A549 (cell line): Measurements from ENCODE around the gene CTXN1. TPM values are rescaled to one million over a fixed set of nuclear protein-coding genes. Genes with fewer than 3 reads are reported as not detected.

Source experiments
- ATAC-seq, 2 experiments: fragments of 200-7000 bp in 1 of 2; fragments of >200 bp in 1 of 2; cut with Nextera tagmentation in 1 of 2; cut with Tn5 transposase in 1 of 2; 3 replicates each; pipeline versions ENCODE4 v1.8.0 to v1.9.1; 2018 to 2020; ENCODE audit warnings: mild to moderate bottlenecking in 1 of 2, moderate library complexity in 1 of 2
- CTCF ChIA-PET: fragments of 300-600 bp; sonication (Branson Sonifier 250); formaldehyde crosslinking; extraction: SDS; loops from one replicate; lab custom pipeline; 2021; ENCODE audit warnings: antibody characterized with exemption, inconsistent platforms; lab: Yijun Ruan, JAX
- POLR2A ChIA-PET: fragments of 350-600 bp; formaldehyde crosslinking; extraction: SDS; loops from one replicate; lab custom pipeline; 2021; ENCODE audit warnings: antibody characterized with exemption, inconsistent platforms; lab: Yijun Ruan, JAX
- DNase-seq, 2 experiments: peaks; one replicate each; pipeline versions ENCODE4 v3.0.0 to v3.0.0-alpha.2; 2011 to 2016; ENCODE audit warnings: low read depth in 1 of 2, low spot score in 1 of 2
- FAIRE-seq: peaks from 2 replicates; lab custom pipeline; 2011; peaks lifted over from hg19 to GRCh38; lab: Jason Lieb, UNC
- H3K27ac ChIP-seq, 2 experiments: fragments of >200 bp; sonication (Bioruptor Twin); formaldehyde crosslinking; 3 replicates each; pipeline ENCODE4 v1.5.1; 2016 to 2017
- H3K4me1 ChIP-seq: fragments of >200 bp; sonication (Bioruptor Twin); formaldehyde crosslinking; 3 replicates; pipeline ENCODE4 v1.6.1; 2016
- H3K4me2 ChIP-seq: fragments of >200 bp; sonication (Bioruptor Twin); formaldehyde crosslinking; 3 replicates; pipeline ENCODE4 v1.6.1; 2016
- H3K4me3 ChIP-seq: fragments of >200 bp; sonication (Bioruptor Twin); formaldehyde crosslinking; 3 replicates; pipeline ENCODE4 v1.5.1; 2016
- H3K9me3 ChIP-seq: fragments of >200 bp; sonication (Bioruptor Twin); formaldehyde crosslinking; 3 replicates; pipeline ENCODE4 v1.6.1; 2016
- CBX2 ChIP-seq: fragments of 200-600 bp; sonication (generic); IDR thresholded peaks from 2 replicates; pipeline ENCODE4 v1.6.1; 2016; ENCODE audit warnings: low read depth, mild to moderate bottlenecking, borderline replicate concordance
- EHF ChIP-seq: fragments of 250-450 bp; sonication (Bioruptor Pico); IDR thresholded peaks from 2 replicates; pipeline ENCODE4 v1.5.0; 2020; ENCODE audit warnings: mild to moderate bottlenecking
- MAZ ChIP-seq: fragments of 150-350 bp; IDR thresholded peaks from 2 replicates; pipeline ENCODE4 v1.6.1; 2014; ENCODE audit warnings: antibody characterized with exemption, low read depth, low read length, borderline replicate concordance
- NR3C1 ChIP-seq: fragments of >200 bp; sonication (Bioruptor Twin); formaldehyde crosslinking; IDR thresholded peaks from 3 replicates; pipeline ENCODE4 v1.6.1; 2017
- PHF8 ChIP-seq: fragments of 200-600 bp; sonication (generic); IDR thresholded peaks from 2 replicates; pipeline ENCODE4 v1.6.1; 2016; ENCODE audit warnings: low read depth, mild to moderate bottlenecking, antibody characterized with exemption, moderate library complexity, borderline replicate concordance
- RCOR1 ChIP-seq: fragments of 150-350 bp; IDR thresholded peaks from 2 replicates; pipeline ENCODE4 v1.6.1; 2014; ENCODE audit warnings: antibody characterized with exemption, low read length, low read depth
- SREBF2 ChIP-seq: fragments of 450-650 bp; IDR thresholded peaks from 2 replicates; pipeline ENCODE4 v1.6.1; 2014; ENCODE audit warnings: mild to moderate bottlenecking, moderate library complexity
- ZC3H11A ChIP-seq: fragments of 450-650 bp; IDR thresholded peaks from 2 replicates; pipeline ENCODE4 v1.6.1; 2014; ENCODE audit warnings: antibody characterized with exemption, mild to moderate bottlenecking
- WGBS: methylation state at CpG from one replicate; pipeline ENCODE4 v1.1.6; 2017; ENCODE audit errors: missing lambda C conversion rate; 5-methylcytosine and 5-hydroxymethylcytosine counted together
- polyA plus RNA-seq, 4 experiments: library from polyadenylated mRNA; depleted of rRNA in 3 of 4; stranded (reverse); fragments of >200 nt; fragmentation: RNase III in 1 of 4; extraction: RNeasy Plus Mini Kit Qiagen cat#74134 plus additional on column Dnase treatment in 1 of 4; gene quantifications; 2 replicates in 3 of 4; 3 replicates in 1 of 4; pipeline ENCODE4 v1.2.3, GENCODE V29; 2011 to 2017

Gene CTXN1
- polyA plus RNA-seq, 2 of the 4 experiments (the other 2 are of a cell fraction): 1.2 to 9.9 TPM

DNA sequence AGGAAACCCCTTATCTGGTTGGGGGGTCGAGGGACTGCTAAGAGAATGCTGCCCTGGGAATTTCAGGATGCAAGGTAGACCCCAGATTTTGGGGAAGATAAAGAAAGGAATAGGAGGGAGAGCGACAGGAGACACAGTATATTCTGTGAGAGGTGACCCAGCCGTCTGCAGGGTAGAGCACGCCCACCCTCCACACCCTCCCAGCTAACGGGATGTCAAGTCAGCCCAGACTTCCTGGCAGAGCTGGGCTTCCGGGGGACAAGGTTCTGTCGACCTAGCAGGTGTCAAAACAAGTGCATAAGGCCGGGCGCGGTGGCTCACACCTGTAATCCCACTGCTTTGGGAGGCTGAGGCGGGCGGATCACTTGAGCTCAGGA, 51.0 kb downstream of the CTXN1 start:
- 55% methylated on average over 7 of the region's 12 CpGs for WGBS
- no peak overlapping the region; the same call in 2 of the 3 replicates for H3K4me3 ChIP-seq
- H3K4me2 ChIP-seq: peak overlapping the region; percentile 99

More for the DNA sequence above, 51.0 kb downstream of the CTXN1 start:
- no peak for FAIRE-seq
- H3K9me3 ChIP-seq: no peaks in the 10 kb centered on the region
- no peak for TF ChIP-seq NR3C1
- TF ChIP-seq EHF (CRISPR knock-in tag): no peak
- no peak for TF ChIP-seq PHF8
- TF ChIP-seq RCOR1: no peak
- no peak for TF ChIP-seq CBX2
- TF ChIP-seq MAZ: no peak
- TF ChIP-seq ZC3H11A: no peak
- TF ChIP-seq SREBF2: no peak
- CTCF ChIA-PET: interaction anchor here (1.1 to 1.9 kb wide), 4 partner anchors 13 to 70 kb away, joined by 3 to 5 read pairs (median 4); no protein-coding TSS in a partner anchor
- peak overlapping the region in 1 of 2 experiments; percentile 87; a peak in 3 of 6 replicates for H3K27ac ChIP-seq
- H3K4me1 ChIP-seq: peaks cover 27% of the 10 kb centered on the region
- no peak for DNase-seq
- POLR2A ChIA-PET: interaction anchor here (1.0 kb wide), 1 partner anchor 13 kb away, joined by 3 read pairs; the partner anchor contains the start of gene LRRC8E
- ATAC-seq: no peak

Other genes starting within 250 kb of the CTXN1 start
- gene MCEMP1, start 249.0 kb downstream of the CTXN1 start, polyA plus RNA-seq (2011; rRNA removed): 0.05 and 0.17 TPM in 2 replicates
- gene MCEMP1, start 249.0 kb downstream of the CTXN1 start, polyA plus RNA-seq (2017; fragmentation: RNase III; extraction: RNeasy Plus Mini Kit Qiagen cat#74134 plus additional on column Dnase treatment): not detected in 3 replicates
- gene TRAPPC5, start 245.3 kb downstream of the CTXN1 start, polyA plus RNA-seq (2011; rRNA removed): 23.8 and 31.6 TPM in 2 replicates
- 50.9 to 60.8 TPM (median 59.8 TPM) in 3 replicates for gene TRAPPC5, start 245.3 kb downstream of the CTXN1 start, polyA plus RNA-seq (2017; fragmentation: RNase III; extraction: RNeasy Plus Mini Kit Qiagen cat#74134 plus additional on column Dnase treatment)
- gene FCER2, start 224.0 kb downstream of the CTXN1 start, polyA plus RNA-seq (2011; rRNA removed): not detected in 2 replicates
- gene FCER2, start 224.0 kb downstream of the CTXN1 start, polyA plus RNA-seq (2017; fragmentation: RNase III; extraction: RNeasy Plus Mini Kit Qiagen cat#74134 plus additional on column Dnase treatment): not detected in 3 replicates
- gene CLEC4G, start 194.0 kb downstream of the CTXN1 start, polyA plus RNA-seq (2011; rRNA removed): not detected in 2 replicates
- gene CLEC4G, start 194.0 kb downstream of the CTXN1 start, polyA plus RNA-seq (2017; fragmentation: RNase III; extraction: RNeasy Plus Mini Kit Qiagen cat#74134 plus additional on column Dnase treatment): not detected in 3 replicates
- not detected in 2 replicates for gene CD209, start 178.6 kb downstream of the CTXN1 start, polyA plus RNA-seq (2011; rRNA removed)
- gene CD209, start 178.6 kb downstream of the CTXN1 start, polyA plus RNA-seq (2017; fragmentation: RNase III; extraction: RNeasy Plus Mini Kit Qiagen cat#74134 plus additional on column Dnase treatment): not detected in 3 replicates
- not detected in 2 replicates for gene CLEC4M, start 162.9 kb downstream of the CTXN1 start, polyA plus RNA-seq (2011; rRNA removed)
- gene CLEC4M, start 162.9 kb downstream of the CTXN1 start, polyA plus RNA-seq (2017; fragmentation: RNase III; extraction: RNeasy Plus Mini Kit Qiagen cat#74134 plus additional on column Dnase treatment): not detected in 3 replicates
- 1.1 and 1.2 TPM in 2 replicates for gene EVI5L, start 95.9 kb downstream of the CTXN1 start, polyA plus RNA-seq (2011; rRNA removed)
- 1.2 to 2.3 TPM (median 1.8 TPM) in 3 replicates for gene EVI5L, start 95.9 kb downstream of the CTXN1 start, polyA plus RNA-seq (2017; fragmentation: RNase III; extraction: RNeasy Plus Mini Kit Qiagen cat#74134 plus additional on column Dnase treatment)
- 0.04 and 0.05 TPM in 2 replicates for gene PRR36, start 51.7 kb downstream of the CTXN1 start, polyA plus RNA-seq (2011; rRNA removed)
- 0.22 to 0.35 TPM (median 0.30 TPM) in 3 replicates for gene PRR36, start 51.7 kb downstream of the CTXN1 start, polyA plus RNA-seq (2017; fragmentation: RNase III; extraction: RNeasy Plus Mini Kit Qiagen cat#74134 plus additional on column Dnase treatment)
- 4.0 and 5.3 TPM in 2 replicates for gene LRRC8E, start 37.6 kb downstream of the CTXN1 start, polyA plus RNA-seq (2011; rRNA removed)
- 3.7 to 4.8 TPM (median 4.4 TPM) in 3 replicates for gene LRRC8E, start 37.6 kb downstream of the CTXN1 start, polyA plus RNA-seq (2017; fragmentation: RNase III; extraction: RNeasy Plus Mini Kit Qiagen cat#74134 plus additional on column Dnase treatment)
- gene MAP2K7, start 22.3 kb downstream of the CTXN1 start, polyA plus RNA-seq (2011; rRNA removed): 5.5 TPM in 2 replicates
- 17.4 to 19.4 TPM (median 19.3 TPM) in 3 replicates for gene MAP2K7, start 22.3 kb downstream of the CTXN1 start, polyA plus RNA-seq (2017; fragmentation: RNase III; extraction: RNeasy Plus Mini Kit Qiagen cat#74134 plus additional on column Dnase treatment)
- 0.21 and 0.40 TPM in 2 replicates for gene TGFBR3L, start 11.3 kb downstream of the CTXN1 start, polyA plus RNA-seq (2011; rRNA removed)
- gene TGFBR3L, start 11.3 kb downstream of the CTXN1 start, polyA plus RNA-seq (2017; fragmentation: RNase III; extraction: RNeasy Plus Mini Kit Qiagen cat#74134 plus additional on column Dnase treatment): 0.70 to 1.4 TPM (median 1.2 TPM) in 3 replicates
- 8.8 and 9.2 TPM in 2 replicates for gene SNAPC2, start 5.8 kb downstream of the CTXN1 start, polyA plus RNA-seq (2011; rRNA removed)
- gene SNAPC2, start 5.8 kb downstream of the CTXN1 start, polyA plus RNA-seq (2017; fragmentation: RNase III; extraction: RNeasy Plus Mini Kit Qiagen cat#74134 plus additional on column Dnase treatment): 13.4 to 13.8 TPM (median 13.8 TPM) in 3 replicates
- 23.0 and 53.2 TPM in 2 replicates for gene TIMM44, start 17.5 kb upstream of the CTXN1 start, polyA plus RNA-seq (2011; rRNA removed)
- gene TIMM44, start 17.5 kb upstream of the CTXN1 start, polyA plus RNA-seq (2017; fragmentation: RNase III; extraction: RNeasy Plus Mini Kit Qiagen cat#74134 plus additional on column Dnase treatment): 29.7 to 37.9 TPM (median 33.4 TPM) in 3 replicates
- gene ELAVL1, start 79.5 kb upstream of the CTXN1 start, polyA plus RNA-seq (2011; rRNA removed): 39.3 and 44.4 TPM in 2 replicates
- 55.6 to 58.9 TPM (median 57.3 TPM) in 3 replicates for gene ELAVL1, start 79.5 kb upstream of the CTXN1 start, polyA plus RNA-seq (2017; fragmentation: RNase III; extraction: RNeasy Plus Mini Kit Qiagen cat#74134 plus additional on column Dnase treatment)
- not detected in 2 replicates for gene CCL25, start 126.6 kb upstream of the CTXN1 start, polyA plus RNA-seq (2011; rRNA removed)
- not detected in 3 replicates for gene CCL25, start 126.6 kb upstream of the CTXN1 start, polyA plus RNA-seq (2017; fragmentation: RNase III; extraction: RNeasy Plus Mini Kit Qiagen cat#74134 plus additional on column Dnase treatment)
- 0.01 TPM in 1 of 2 replicates, not detected in the other for gene FBN3, start 223.5 kb upstream of the CTXN1 start, polyA plus RNA-seq (2011; rRNA removed)
- not detected in 3 replicates for gene FBN3, start 223.5 kb upstream of the CTXN1 start, polyA plus RNA-seq (2017; fragmentation: RNase III; extraction: RNeasy Plus Mini Kit Qiagen cat#74134 plus additional on column Dnase treatment)